ENCODE results near the gene ATXN1L.
"Not testable (repeated sequence)": the region's sequence is repeated elsewhere in the genome, so short reads cannot be mapped to it uniquely, and the experiment has no call there.

Gene ATXN1L

GRCh38 chr16:71852561-71852960 is 6.8 kb downstream of the ATXN1L start:
- DNase-seq (ENCODE audit: low read depth, low spot score) = no peak

GRCh38 chr16:71853413-71853812 is 7.6 kb downstream of the ATXN1L start:
- no peak for DNase-seq (ENCODE audit: low read depth, low spot score)

- no peak for DNase-seq (ENCODE audit: low read depth, low spot score)
These were observed 8.7 kb downstream of the ATXN1L start for GRCh38 chr16:71854369-71854948.

DNA sequence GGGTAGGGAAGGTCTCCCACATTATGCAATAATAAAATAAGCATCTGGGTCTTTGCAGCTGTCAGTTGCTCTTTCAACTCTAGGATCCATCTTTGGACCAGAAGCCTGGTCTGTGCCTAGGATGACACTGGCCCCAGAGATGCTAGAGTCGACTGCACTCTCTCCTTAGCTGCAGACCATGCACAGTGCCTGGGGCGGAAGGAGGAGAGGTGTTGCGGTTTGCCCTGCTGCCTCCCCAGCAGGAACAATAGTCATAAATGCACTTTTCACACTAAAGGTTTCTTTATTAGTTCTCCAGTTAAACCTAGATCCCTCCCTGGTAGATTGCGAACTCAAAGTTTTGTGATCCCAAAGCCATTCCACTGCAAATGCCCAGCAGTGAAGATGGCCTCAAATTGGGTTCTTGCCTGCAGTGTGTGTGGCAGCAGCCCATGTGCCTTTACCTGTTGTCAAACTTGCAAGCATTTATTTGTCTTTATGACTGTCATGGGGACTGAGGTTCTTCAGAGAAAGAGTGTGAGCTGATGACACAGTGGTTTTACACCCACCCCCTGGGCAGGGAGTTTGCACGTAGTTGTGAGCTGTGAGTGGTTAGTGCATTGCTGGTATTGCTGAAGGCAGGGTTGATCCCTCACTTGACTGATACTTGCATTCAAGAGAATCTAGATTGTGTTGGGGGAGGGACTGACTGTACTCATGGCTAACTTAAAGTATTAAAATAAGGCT is 10.3 kb downstream of the ATXN1L start:
- DNase-seq (ENCODE audit: low read depth, low spot score) = no peak

DNA sequence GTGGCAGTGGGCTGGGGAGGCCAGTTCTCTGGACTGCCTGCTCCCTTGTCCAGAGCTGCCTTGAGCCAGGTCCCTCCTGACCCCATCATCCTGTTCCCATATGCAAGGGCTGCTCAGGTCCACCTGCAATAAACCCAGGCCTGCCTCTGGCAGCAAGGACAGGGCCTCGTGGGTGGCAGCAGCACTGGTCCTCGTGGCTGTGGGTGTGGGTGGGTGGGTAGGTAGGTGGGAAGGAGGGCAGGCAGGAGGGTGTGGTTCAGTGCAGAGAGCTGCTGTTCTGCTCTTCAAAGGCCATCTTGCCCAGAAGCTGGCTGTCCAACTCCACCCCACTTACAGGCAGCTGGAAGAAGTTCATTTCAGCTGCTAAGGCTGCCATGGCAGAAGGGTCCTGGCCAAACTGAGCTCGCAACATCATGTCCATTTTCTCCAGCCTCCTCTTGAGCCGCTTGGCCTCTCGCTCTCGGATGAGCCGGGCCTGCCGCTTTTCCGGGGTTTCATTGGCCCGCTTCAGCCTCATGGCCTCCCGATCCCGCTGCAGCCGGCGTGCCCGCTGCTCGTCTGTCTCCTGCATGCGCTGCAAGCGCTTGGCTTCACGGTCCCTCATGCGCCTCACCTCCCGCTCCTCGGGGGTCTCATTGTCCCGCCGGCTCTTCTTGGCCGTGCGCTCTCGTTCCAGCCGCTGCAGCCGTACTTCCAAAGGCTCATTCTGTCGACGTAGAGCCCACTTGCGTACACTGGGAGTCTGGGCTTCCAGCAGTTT is 14.2 kb downstream of the ATXN1L start:
- no peak for DNase-seq (ENCODE audit: low read depth, low spot score)

GRCh38 chr16:71863995-71864394 is 18.2 kb downstream of the ATXN1L start:
- DNase-seq (ENCODE audit: low read depth, low spot score) = no peak

GRCh38 chr16:71865173-71865863 is 19.5 kb downstream of the ATXN1L start:
- DNase-seq (ENCODE audit: low read depth, low spot score) = no peak

DNA sequence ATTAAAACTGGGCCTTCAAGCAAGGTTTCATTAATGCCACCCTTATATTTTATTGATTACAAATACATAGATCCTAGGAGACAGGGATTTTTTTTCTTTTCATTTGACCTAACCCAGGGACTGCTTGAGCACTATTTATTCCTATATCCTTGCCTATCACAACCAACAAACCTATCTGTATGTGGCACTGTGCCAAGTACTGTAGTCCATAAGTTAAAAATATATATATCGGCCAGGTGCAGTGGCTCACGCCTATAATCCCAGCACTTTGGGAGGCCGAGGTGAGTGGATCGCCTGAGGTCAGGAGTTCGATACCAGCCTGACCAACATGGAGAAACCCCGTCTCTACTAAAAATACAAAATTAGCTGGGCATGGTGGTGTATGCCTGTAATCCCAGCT is 21.4 kb downstream of the ATXN1L start:
- not testable (repeated sequence) for DNase-seq (ENCODE audit: low read depth, low spot score)

GRCh38 chr16:71867939-71868338 is 22.2 kb downstream of the ATXN1L start:
- no peak for DNase-seq (ENCODE audit: low read depth, low spot score)

GRCh38 chr16:71869089-71869488 is 23.3 kb downstream of the ATXN1L start:
- DNase-seq (ENCODE audit: low read depth, low spot score) = no peak

- DNase-seq (ENCODE audit: low read depth, low spot score) = no peak
These were observed 25.0 kb downstream of the ATXN1L start for GRCh38 chr16:71870818-71871217.

DNA sequence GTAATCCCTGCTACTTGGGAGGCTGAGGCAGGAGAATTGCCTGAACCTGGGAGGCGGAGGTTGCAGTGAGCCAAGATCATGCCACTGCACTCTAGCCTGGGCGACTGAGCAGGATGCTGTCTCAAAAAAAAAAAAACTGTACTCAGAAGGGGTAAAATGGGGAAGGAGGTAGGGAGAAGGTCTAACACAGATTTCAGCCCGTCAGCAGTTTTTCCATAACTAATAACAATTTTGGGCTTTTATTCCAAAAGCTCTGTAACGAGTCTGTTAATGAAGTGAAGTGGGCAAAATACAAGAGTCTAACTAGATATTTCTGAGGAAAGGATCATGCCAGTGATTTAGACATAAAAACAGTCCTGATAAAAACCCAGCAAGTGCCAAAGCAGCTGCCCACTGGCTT is 27.4 kb downstream of the ATXN1L start:
- DNase-seq (ENCODE audit: low read depth, low spot score) = no peak

GRCh38 chr16:71878911-71879310 is 33.1 kb downstream of the ATXN1L start:
- DNase-seq (ENCODE audit: low read depth, low spot score) = no peak

DNA sequence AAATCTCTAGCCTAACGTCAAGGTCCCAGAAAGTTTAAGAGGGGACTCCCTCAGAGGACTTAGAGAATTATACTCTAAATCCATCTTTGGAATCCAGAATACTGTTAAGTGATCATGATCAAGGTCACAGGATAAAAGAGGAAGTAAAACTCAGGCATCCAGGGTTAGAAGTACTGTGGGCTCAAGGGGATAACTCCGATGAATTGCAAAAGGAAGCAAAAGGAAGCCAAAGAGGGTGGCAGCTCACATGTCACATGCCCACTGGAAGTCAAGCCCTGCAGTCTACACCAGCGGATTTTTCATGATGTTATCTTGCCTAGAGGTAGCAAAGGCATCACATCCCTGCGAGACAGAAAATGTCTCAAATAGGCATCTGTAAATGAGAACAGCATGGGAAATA is 34.4 kb downstream of the ATXN1L start:
- DNase-seq (ENCODE audit: low read depth, low spot score) = no peak

DNA sequence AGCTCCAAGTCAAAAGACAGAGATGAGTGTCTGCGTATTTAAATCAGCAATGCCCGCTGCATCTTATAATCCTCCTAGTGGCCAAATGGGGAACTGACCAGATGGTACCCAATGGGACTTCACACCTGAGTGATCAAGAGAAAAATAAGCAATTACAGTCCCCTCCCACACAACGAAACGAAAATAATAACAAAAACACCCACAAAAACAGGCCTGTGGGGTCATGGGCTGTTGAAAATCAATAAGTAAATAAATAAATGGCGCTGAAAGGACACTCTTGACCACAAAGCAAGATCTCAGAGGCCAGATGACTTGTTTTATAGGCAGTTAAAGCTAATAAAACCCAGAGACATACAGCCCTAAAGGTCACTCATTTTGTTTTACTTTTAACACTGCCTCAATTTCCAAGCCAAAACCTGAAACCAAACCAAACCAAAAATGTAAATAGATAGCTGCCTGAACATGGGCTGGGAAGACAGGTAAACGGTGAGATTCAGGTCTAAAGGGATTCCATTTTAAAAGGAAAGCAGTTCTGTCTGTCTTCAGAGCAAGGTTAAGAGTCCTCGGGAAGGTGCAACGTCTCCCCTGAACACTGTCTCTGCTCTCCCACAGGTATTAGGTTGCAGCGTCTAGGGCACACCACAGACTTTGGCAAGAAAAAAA is 36.9 kb downstream of the ATXN1L start:
- DNase-seq (ENCODE audit: low read depth, low spot score) = peak; percentile 75

DNA sequence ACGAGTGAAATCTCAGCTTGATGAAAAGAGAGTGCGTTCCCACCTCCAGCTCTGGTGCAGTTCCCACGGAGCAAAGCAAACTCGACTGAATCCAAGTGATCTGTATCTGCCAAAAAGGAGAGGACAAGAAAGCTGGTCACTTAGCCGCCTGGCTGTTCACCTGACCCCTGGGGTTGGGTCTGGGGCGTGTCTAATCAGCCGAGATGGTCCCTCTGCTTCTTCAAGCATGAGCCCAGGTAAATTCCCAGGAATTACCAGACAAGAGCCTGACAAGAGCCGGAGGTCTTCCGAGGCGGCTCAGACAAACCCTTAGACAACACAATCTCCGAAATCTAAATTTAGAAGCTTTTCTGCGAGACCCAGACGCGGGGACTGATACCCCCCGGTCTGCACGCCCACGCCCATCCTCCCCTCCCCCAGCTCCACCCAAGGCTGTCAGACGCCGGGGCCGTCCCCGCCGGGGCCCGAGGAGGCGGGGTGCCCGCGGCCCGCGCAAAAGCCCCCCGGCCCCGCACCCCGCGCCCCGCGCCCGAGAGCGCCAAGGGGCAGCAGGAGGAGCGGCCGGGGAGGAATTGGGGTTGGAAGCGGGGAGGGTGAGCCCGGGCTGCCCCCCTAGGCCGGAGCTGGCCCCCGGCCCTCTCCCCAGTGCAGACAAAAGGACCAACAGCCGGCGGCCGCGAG is 37.5 kb downstream of the ATXN1L start:
- peak; percentile 32 for DNase-seq (ENCODE audit: low read depth, low spot score)

DNA sequence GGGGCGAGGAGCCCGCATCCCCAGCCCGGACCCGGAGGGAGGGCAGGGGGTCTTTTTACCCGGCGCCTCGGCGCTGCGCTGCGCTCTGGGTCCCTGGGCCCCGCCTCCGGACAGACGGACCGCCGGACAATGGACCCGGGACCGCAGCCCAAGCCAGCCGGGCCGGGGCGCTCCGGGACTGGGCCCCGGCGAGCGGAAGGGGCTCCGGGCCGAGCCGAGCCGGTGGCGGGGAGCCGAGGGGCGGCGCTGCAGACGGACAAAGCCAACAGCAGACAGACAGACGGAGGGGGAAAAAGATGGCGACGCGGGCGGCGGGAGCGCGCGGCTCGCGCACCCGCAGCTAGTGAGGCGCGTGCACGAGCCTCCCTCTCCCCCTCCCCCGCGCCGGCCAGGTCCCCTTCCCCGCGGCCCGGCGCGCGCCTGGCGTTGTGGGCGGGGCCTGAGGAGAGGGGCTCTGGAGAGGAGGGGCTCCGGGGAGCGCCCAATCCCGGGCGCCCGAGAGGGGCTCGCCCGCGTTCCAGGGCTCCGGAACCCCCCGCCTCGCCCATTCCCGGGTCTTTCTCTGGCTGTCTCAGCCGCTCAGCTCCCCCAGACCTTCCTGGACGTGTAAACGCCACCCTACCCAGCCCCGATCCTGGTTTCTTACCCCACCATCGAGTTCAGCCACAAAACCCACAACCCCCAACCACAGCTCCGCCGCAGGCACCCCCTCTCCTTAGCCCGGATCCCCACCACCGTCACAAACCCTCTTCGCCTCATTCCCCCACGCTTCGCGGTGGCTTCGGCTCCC is 38.3 kb downstream of the ATXN1L start, which contains the start of gene ZNF821:
TSS of gene ZNF821 (minus strand) at position 334 of the 790 bp plus-strand sequence. CDS start 4,236 bp downstream, outside the sequence.
- DNase-seq (ENCODE audit: low read depth, low spot score) = peak; percentile 46

- no peak for DNase-seq (ENCODE audit: low read depth, low spot score)
These were observed 39.5 kb downstream of the ATXN1L start for GRCh38 chr16:71885261-71885650.

DNA sequence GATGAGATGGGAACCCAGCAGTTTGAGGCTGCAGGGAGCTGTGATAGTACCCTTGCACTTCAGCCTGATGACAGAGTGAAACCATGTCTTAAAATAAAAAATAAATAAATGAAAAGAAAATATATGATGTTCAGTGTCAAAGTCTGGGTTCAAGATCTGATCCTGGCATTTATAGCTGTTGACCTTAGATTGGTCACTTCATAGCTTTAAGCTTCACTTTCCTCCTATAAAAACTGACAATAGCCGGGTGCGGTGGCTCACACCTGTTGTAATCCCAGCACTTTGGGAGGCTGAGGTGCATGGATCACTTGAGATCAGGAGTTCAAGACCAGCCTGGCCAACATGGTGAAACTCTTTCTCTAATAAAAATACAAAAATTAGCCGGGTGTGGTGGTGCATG is 43.4 kb downstream of the ATXN1L start:
- no peak for DNase-seq (ENCODE audit: low read depth, low spot score)

- DNase-seq (ENCODE audit: low read depth, low spot score) = no peak
These were observed 48.1 kb downstream of the ATXN1L start for GRCh38 chr16:71893888-71894228.
